Epidermal melanocyte (primary cell): ENCODE measurements around the gene SIVA1.

Experiments used
- DNase-seq: peaks from one replicate; pipeline ENCODE4 v3.0.0; 2011; ENCODE audit warnings: low spot score; ENCODE audit not compliant: insufficient read length

Gene SIVA1

DNA sequence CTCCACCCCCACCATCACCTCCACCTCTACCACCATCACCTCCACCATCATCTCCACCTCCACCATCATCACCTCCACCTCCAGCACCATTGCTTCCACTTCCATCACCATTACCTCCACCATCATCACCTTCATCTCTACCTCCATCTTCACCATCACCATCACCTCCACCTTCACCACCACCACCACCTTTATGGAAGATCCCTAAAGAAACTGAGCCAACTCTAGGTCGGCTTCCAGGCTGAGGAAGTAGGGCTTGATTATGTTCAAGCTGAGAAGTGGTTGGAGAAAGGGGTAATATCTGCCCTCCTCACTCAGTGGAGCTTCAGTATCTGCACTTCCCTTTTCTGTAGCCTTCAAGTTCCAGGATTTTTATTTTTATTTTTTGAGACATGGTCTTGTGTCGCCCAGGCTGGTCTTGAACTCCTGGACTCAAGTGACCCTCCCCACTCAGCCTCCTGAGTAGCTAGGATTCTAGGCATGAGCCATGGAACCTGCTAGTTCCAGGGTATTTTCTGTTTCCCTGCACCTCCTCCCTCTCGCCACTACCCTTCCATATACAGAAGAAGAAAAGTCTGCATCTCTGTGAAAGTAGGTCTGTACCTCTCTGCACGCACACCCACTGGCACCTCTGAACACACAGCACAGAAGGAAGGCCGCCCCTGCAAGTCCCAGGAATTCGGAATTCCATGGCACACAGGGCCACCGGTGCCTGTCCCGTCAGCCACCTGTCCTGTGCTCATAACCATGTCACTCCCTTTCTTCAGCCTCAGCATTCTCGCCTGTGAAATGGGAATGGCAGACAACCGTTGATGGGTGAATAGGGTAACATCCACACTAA is 53.9 kb downstream of the SIVA1 start:
- no peak for DNase-seq

DNA sequence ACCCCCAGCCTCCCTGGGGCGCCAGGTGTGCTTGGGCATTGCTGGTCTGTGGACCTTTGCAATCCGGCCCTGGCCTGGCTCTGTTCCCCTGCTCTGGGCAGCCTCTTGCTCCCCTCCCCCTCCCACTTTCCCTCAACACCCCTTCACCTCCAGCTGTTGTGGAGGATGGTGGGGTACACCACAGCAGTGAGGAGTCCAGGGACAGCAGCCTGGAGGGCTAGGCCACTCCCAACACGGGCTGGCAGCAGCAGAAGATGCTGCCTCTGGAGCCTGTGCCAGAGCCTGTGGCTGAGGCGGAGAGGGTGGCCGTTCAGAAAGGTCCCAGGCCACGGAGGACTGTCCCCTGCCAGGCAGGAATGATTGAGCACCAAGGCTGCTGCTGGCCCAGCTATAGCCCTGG is 55.5 kb downstream of the SIVA1 start:
- DNase-seq: no peak
